HUES48 (cell line): ENCODE results near the gene IDUA.
A peak's percentile ranks its signal among the peaks of the same experiment; 100 is the strongest.
"Not testable (repeated sequence)": the region's sequence is repeated elsewhere in the genome, so short reads cannot be mapped to it uniquely, and the experiment has no call there.

ENCODE experiments used
- H3K27ac ChIP-seq: one replicate; pipeline ENCODE4 v1.7.0; 2013; ENCODE audit warnings: low read depth, low read length, inconsistent platforms
- H3K27me3 ChIP-seq: 2 replicates; pipeline ENCODE4 v1.6.1; 2013; ENCODE audit warnings: mild to moderate bottlenecking, low read length; ENCODE audit not compliant: control insufficient read depth, insufficient read depth
- H3K36me3 ChIP-seq: 2 replicates; pipeline ENCODE4 v1.6.1; 2013; ENCODE audit warnings: low read length; ENCODE audit not compliant: control insufficient read depth, insufficient read depth
- H3K4me1 ChIP-seq: 2 replicates; pipeline ENCODE4 v1.6.1; 2013; ENCODE audit warnings: mild to moderate bottlenecking, low read length; ENCODE audit not compliant: control insufficient read depth, insufficient read depth
- H3K4me3 ChIP-seq: 2 replicates; pipeline ENCODE4 v1.5.1; 2013; ENCODE audit warnings: mild to moderate bottlenecking, low read depth, low read length
- H3K9ac ChIP-seq: 2 replicates; pipeline ENCODE4 v1.6.1; 2013; ENCODE audit warnings: mild to moderate bottlenecking, low read depth, low read length, moderate library complexity
- H3K9me3 ChIP-seq: 2 replicates; pipeline ENCODE4 v1.6.1; 2013; ENCODE audit warnings: low read length; ENCODE audit not compliant: control insufficient read depth, insufficient read depth

Gene IDUA

GRCh38 chr4:999240-999863 lies 12.5 kb downstream of the IDUA start:
- not testable (repeated sequence) for H3K36me3 ChIP-seq, H3K9ac ChIP-seq, H3K4me1 ChIP-seq, H3K9me3 ChIP-seq, H3K27ac ChIP-seq, H3K4me3 ChIP-seq
- peaks cover 84% of the 10 kb centered on the region for H3K27me3 ChIP-seq

- Histone ChIP-seq H3K27me3 (peaks cover 90% of the 10 kb centered on the region), H3K4me3 (no peak overlapping the region), H3K36me3 (no peaks in the 10 kb centered on the region), H3K9me3 (no peaks in the 10 kb centered on the region), H3K9ac (no peak overlapping the region), H3K27ac (no peak overlapping the region), H3K4me1 (no peaks in the 10 kb centered on the region)
These were observed 13.1 kb downstream of the IDUA start for GRCh38 chr4:999882-1000425.

GRCh38 chr4:1000686-1001260 lies 13.9 kb downstream of the IDUA start:
- Histone ChIP-seq H3K27me3 (peaks cover 94% of the 10 kb centered on the region), H3K4me1 (no peaks in the 10 kb centered on the region), H3K27ac (no peak overlapping the region), H3K36me3 (no peaks in the 10 kb centered on the region), H3K9me3 (no peaks in the 10 kb centered on the region), H3K9ac (no peak overlapping the region), H3K4me3 (no peak overlapping the region)

- H3K9me3 ChIP-seq, result no peaks in the 10 kb centered on the region
- no peak overlapping the region for H3K9ac ChIP-seq
- H3K27me3 ChIP-seq, result peaks cover 92% of the 10 kb centered on the region
- H3K36me3 ChIP-seq, result no peaks in the 10 kb centered on the region
- peak overlapping the region; percentile 55 for H3K4me3 ChIP-seq
- no peak overlapping the region for H3K27ac ChIP-seq
- no peaks in the 10 kb centered on the region for H3K4me1 ChIP-seq
These were observed 14.8 kb downstream of the IDUA start for GRCh38 chr4:1001561-1002130.

GRCh38 chr4:1002131-1002630 lies 15.3 kb downstream of the IDUA start:
- peak overlapping the region; percentile 55 for H3K4me3 ChIP-seq
- no peaks in the 10 kb centered on the region for H3K4me1 ChIP-seq
- peaks cover 93% of the 10 kb centered on the region for H3K27me3 ChIP-seq

GRCh38 chr4:1002631-1003251 lies 15.9 kb downstream of the IDUA start:
- peak overlapping the region; percentile 55 for H3K4me3 ChIP-seq
- no peaks in the 10 kb centered on the region for H3K4me1 ChIP-seq
- no peaks in the 10 kb centered on the region for H3K36me3 ChIP-seq
- H3K27ac ChIP-seq, result no peak overlapping the region
- H3K9ac ChIP-seq, result no peak overlapping the region
- peaks cover 94% of the 10 kb centered on the region for H3K27me3 ChIP-seq
- no peaks in the 10 kb centered on the region for H3K9me3 ChIP-seq

More at GRCh38 chr4:1002131-1002630, 15.3 kb downstream of the IDUA start:
- Histone ChIP-seq H3K27ac (no peak overlapping the region), H3K9ac (no peak overlapping the region), H3K9me3 (no peaks in the 10 kb centered on the region), H3K36me3 (no peaks in the 10 kb centered on the region)

- H3K4me1 ChIP-seq, result no peaks in the 10 kb centered on the region
- no peaks in the 10 kb centered on the region for H3K9me3 ChIP-seq
- H3K27me3 ChIP-seq, result peaks cover 94% of the 10 kb centered on the region
- no peak overlapping the region for H3K27ac ChIP-seq
- H3K4me3 ChIP-seq, result peak overlapping the region; percentile 40; the same call in 1 of the 2 replicates
- H3K36me3 ChIP-seq, result no peaks in the 10 kb centered on the region
- no peak overlapping the region for H3K9ac ChIP-seq
These were observed 16.6 kb downstream of the IDUA start for GRCh38 chr4:1003271-1004070.

GRCh38 chr4:1004071-1004418 lies 17.2 kb downstream of the IDUA start:
- H3K4me1 ChIP-seq, result 0 out of 2 replicates have a peak, but pooled peaks cover 2% of the 10 kb centered on the region
- H3K36me3 ChIP-seq, result no peaks in the 10 kb centered on the region
- no peaks in the 10 kb centered on the region for H3K9me3 ChIP-seq
- no peak overlapping the region for H3K9ac ChIP-seq
- no peak overlapping the region for H3K27ac ChIP-seq
- peaks cover 95% of the 10 kb centered on the region for H3K27me3 ChIP-seq
- no peak overlapping the region for H3K4me3 ChIP-seq

GRCh38 chr4:1004557-1005485 lies 18.0 kb downstream of the IDUA start:
- H3K27me3 ChIP-seq, result peaks cover 94% of the 10 kb centered on the region
- peaks cover 3% of the 10 kb centered on the region; the same call in 1 of the 2 replicates for H3K4me1 ChIP-seq
- H3K9ac ChIP-seq, result no peak overlapping the region
- H3K36me3 ChIP-seq, result no peaks in the 10 kb centered on the region
- H3K9me3 ChIP-seq, result no peaks in the 10 kb centered on the region
- no peak overlapping the region for H3K27ac ChIP-seq
- no peak overlapping the region for H3K4me3 ChIP-seq

- no peak overlapping the region for H3K4me3 ChIP-seq
- peaks cover 87% of the 10 kb centered on the region for H3K27me3 ChIP-seq
- no peak overlapping the region for H3K27ac ChIP-seq
These were observed 20.0 kb downstream of the IDUA start for GRCh38 chr4:1006856-1007255.

More at GRCh38 chr4:1006856-1007255, 20.0 kb downstream of the IDUA start:
- no peaks in the 10 kb centered on the region for H3K36me3 ChIP-seq
- no peaks in the 10 kb centered on the region for H3K9me3 ChIP-seq
- H3K9ac ChIP-seq, result no peak overlapping the region
- H3K4me1 ChIP-seq, result peaks cover 11% of the 10 kb centered on the region; the same call in 1 of the 2 replicates
